H9 (cell line): ENCODE measurements around the gene MRTFA. TPM values are rescaled to one million over a fixed set of nuclear protein-coding genes. Genes with fewer than 3 reads are reported as not detected.
A peak's percentile ranks its signal among the peaks of the same experiment; 100 is the strongest.

Experiments used
- DNase-seq: peaks from one replicate; pipeline ENCODE4 v3.0.0-alpha.2; 2017
- H2AFZ ChIP-seq: one replicate; pipeline ENCODE4 v1.6.1; 2013; ENCODE audit warnings: mild to moderate bottlenecking, low read length, control low read depth, moderate library complexity
- H2AK5ac ChIP-seq: 2 replicates; pipeline ENCODE4 v1.6.1; 2013; ENCODE audit warnings: low read length, control low read depth, mixed read lengths; ENCODE audit not compliant: insufficient read length
- H2BK120ac ChIP-seq: one replicate; pipeline ENCODE4 v1.6.1; 2013; ENCODE audit warnings: low read depth, mild to moderate bottlenecking, low read length, control low read depth, inconsistent platforms; ENCODE audit not compliant: poor library complexity, severe bottlenecking
- H2BK12ac ChIP-seq: 2 replicates; pipeline ENCODE4 v1.6.1; 2013; ENCODE audit warnings: low read length, control low read depth, mixed read lengths, low read depth; ENCODE audit not compliant: insufficient read length
- H2BK15ac ChIP-seq: 2 replicates; pipeline ENCODE4 v1.6.1; 2013; ENCODE audit warnings: low read depth, low read length, control low read depth
- H2BK20ac ChIP-seq: one replicate; pipeline ENCODE4 v1.6.1; 2013; ENCODE audit warnings: low read depth, mild to moderate bottlenecking, low read length, control low read depth, inconsistent platforms; ENCODE audit not compliant: poor library complexity, severe bottlenecking
- H2BK5ac ChIP-seq: 2 replicates; pipeline ENCODE4 v1.6.1; 2013; ENCODE audit warnings: low read length, control low read depth, mixed read lengths; ENCODE audit not compliant: insufficient read length
- H3K14ac ChIP-seq: 2 replicates; pipeline ENCODE4 v1.6.1; 2013; ENCODE audit warnings: low read length, control low read depth; ENCODE audit not compliant: insufficient read depth
- H3K18ac ChIP-seq: 2 replicates; pipeline ENCODE4 v1.6.1; 2013; ENCODE audit warnings: low read depth, mild to moderate bottlenecking, mixed read lengths, low read length, control low read depth; ENCODE audit not compliant: insufficient read length
- H3K23ac ChIP-seq: 2 replicates; pipeline ENCODE4 v1.6.1; 2013; ENCODE audit warnings: low read length, control low read depth, mixed read lengths, low read depth; ENCODE audit not compliant: insufficient read length
- H3K23me2 ChIP-seq: 2 replicates; pipeline ENCODE4 v1.6.1; 2013; ENCODE audit warnings: low read depth, mild to moderate bottlenecking, mixed read lengths, low read length, control low read depth; ENCODE audit not compliant: insufficient read length, poor library complexity, severe bottlenecking
- H3K27ac ChIP-seq: 2 replicates; pipeline ENCODE4 v1.5.1; 2013; ENCODE audit warnings: low read length, control low read depth, mixed read lengths, low read depth; ENCODE audit not compliant: insufficient read length
- H3K27me3 ChIP-seq: 2 replicates; pipeline ENCODE4 v1.6.1; 2013; ENCODE audit warnings: low read length, control low read depth, inconsistent platforms; ENCODE audit not compliant: insufficient read depth
- H3K4ac ChIP-seq: 2 replicates; pipeline ENCODE4 v1.6.1; 2013; ENCODE audit warnings: low read depth, mild to moderate bottlenecking, control low read depth, inconsistent platforms, low read length, moderate library complexity
- H3K4me1 ChIP-seq: 2 replicates; pipeline ENCODE4 v1.6.1; 2013; ENCODE audit warnings: low read length, control low read depth, inconsistent platforms; ENCODE audit not compliant: insufficient read depth
- H3K4me2 ChIP-seq: 2 replicates; pipeline ENCODE4 v1.6.1; 2013; ENCODE audit warnings: low read length, control low read depth, mixed read lengths; ENCODE audit not compliant: insufficient read length, insufficient read depth
- H3K56ac ChIP-seq: 2 replicates; pipeline ENCODE4 v1.6.1; 2013; ENCODE audit warnings: low read depth, mild to moderate bottlenecking, mixed read lengths, low read length, control low read depth; ENCODE audit not compliant: insufficient read length
- H3K79me1 ChIP-seq: 2 replicates; pipeline ENCODE4 v1.6.1; 2013; ENCODE audit warnings: low read depth, mild to moderate bottlenecking, moderate library complexity, low read length, control low read depth, inconsistent platforms; ENCODE audit not compliant: insufficient read depth, poor library complexity, severe bottlenecking
- H3K79me2 ChIP-seq: 2 replicates; pipeline ENCODE4 v1.6.1; 2013; ENCODE audit warnings: low read length, control low read depth, inconsistent platforms; ENCODE audit not compliant: insufficient read depth
- H3K9ac ChIP-seq: 2 replicates; pipeline ENCODE4 v1.6.1; 2013; ENCODE audit warnings: low read length, control low read depth, mixed read lengths; ENCODE audit not compliant: insufficient read length; ENCODE audit errors: extremely low read depth
- H3K9me3 ChIP-seq: one replicate; pipeline ENCODE4 v1.6.1; 2013; ENCODE audit warnings: low read depth, low read length, inconsistent platforms; ENCODE audit not compliant: control insufficient read depth
- H3T11ph ChIP-seq: one replicate; pipeline ENCODE4 v1.6.1; 2013; ENCODE audit warnings: mild to moderate bottlenecking, low read length, control low read depth, inconsistent platforms
- H4K20me1 ChIP-seq: one replicate; pipeline ENCODE4 v1.6.1; 2013; ENCODE audit not compliant: control insufficient read depth, insufficient read length, insufficient read depth
- H4K5ac ChIP-seq: 2 replicates; pipeline ENCODE4 v1.6.1; 2013; ENCODE audit warnings: low read depth, mild to moderate bottlenecking, mixed read lengths, low read length, control low read depth; ENCODE audit not compliant: insufficient read length
- H4K8ac ChIP-seq: replicated peaks from 2 replicates; pipeline ENCODE4 v1.6.1; 2013; ENCODE audit warnings: low read length, control low read depth, mixed read lengths, low read depth; ENCODE audit not compliant: insufficient read length
- H4K91ac ChIP-seq: 2 replicates; pipeline ENCODE4 v1.6.1; 2013; ENCODE audit warnings: low read depth, mild to moderate bottlenecking, moderate library complexity, mixed read lengths, low read length, control low read depth; ENCODE audit not compliant: insufficient read length
- H3K27ac Mint-ChIP-seq, 3 experiments: 2 replicates in 2 of 3; 3 replicates in 1 of 3; pipeline ENCODE4 v1.8.0; 2020 to 2021; ENCODE audit warnings: mixed read lengths in 3 of 3, mild to moderate bottlenecking in 1 of 3, moderate library complexity in 1 of 3
- H3K27me3 Mint-ChIP-seq: 2 replicates; pipeline ENCODE4 v1.8.0; 2021; ENCODE audit warnings: low read depth, mild to moderate bottlenecking, moderate library complexity, mixed read lengths
- H3K36me3 Mint-ChIP-seq, 3 experiments: 2 replicates in 2 of 3; 3 replicates in 1 of 3; pipeline ENCODE4 v1.8.0; 2020 to 2021; ENCODE audit warnings: low read depth in 3 of 3, mixed read lengths in 3 of 3; ENCODE audit not compliant: insufficient read depth in 1 of 3
- H3K4me1 Mint-ChIP-seq, 2 experiments: 2 replicates each; pipeline ENCODE4 v1.8.0; 2020; ENCODE audit warnings: mixed read lengths in 2 of 2
- H3K4me3 Mint-ChIP-seq, 2 experiments: 2 replicates in 1 of 2; 3 replicates in 1 of 2; pipeline ENCODE4 v1.8.0; 2020 to 2021; ENCODE audit warnings: mild to moderate bottlenecking in 2 of 2, mixed read lengths in 2 of 2, moderate library complexity in 1 of 2
- H3K9me3 Mint-ChIP-seq, 2 experiments: 2 replicates in 1 of 2; 3 replicates in 1 of 2; pipeline ENCODE4 v1.8.0; 2020; ENCODE audit warnings: mild to moderate bottlenecking in 2 of 2, mixed read lengths in 2 of 2, moderate library complexity in 1 of 2
- CTCF ChIP-seq: fragments of 200-600 bp; sonication (generic); conservative IDR thresholded peaks from 3 replicates; pipeline ENCODE4 v1.8.0; 2021; ENCODE audit warnings: antibody characterized with exemption, mild to moderate bottlenecking
- WGBS: extraction: QIAGEN DNeasy Blood & Tissue Kit; methylation state at CpG from one replicate; pipeline ENCODE4 v1.1.7; 2013; ENCODE audit warnings: missing lambda C conversion rate, low lambda C conversion rate, mixed read lengths; ENCODE audit not compliant: insufficient read length; ENCODE audit errors: extremely low coverage; 5-methylcytosine and 5-hydroxymethylcytosine counted together
- total RNA-seq: library from RNA; stranded (reverse); gene quantifications from 2 replicates; pipeline ENCODE4 v1.2.1, GENCODE V29; 2021

Gene MRTFA
- total RNA-seq, 1 experiment from 2014 or later: 38.1 TPM

- Mint-ChIP-seq H3K4me1 (peaks cover 7 to 18% of the 10 kb centered on the region in 2 experiments; a peak in 2 of 4 replicates), H3K36me3 (peaks cover 2 to 4% (median 3%) of the 10 kb centered on the region in 3 experiments), H3K27ac (peak overlapping the region in 2 of 3 experiments; percentile 36 to 84; a peak in 1 of 7 replicates), H3K9me3 (peaks cover 3 to 4% of the 10 kb centered on the region in 2 experiments; a peak in 3 of 5 replicates), H3K27me3 (no peaks in the 10 kb centered on the region), H3K4me3 (no peak overlapping the region)
- Histone ChIP-seq H3T11ph (no peak overlapping the region), H3K27me3 (no peaks in the 10 kb centered on the region), H2AK5ac (no peak overlapping the region), H3K79me1 (no peaks in the 10 kb centered on the region), H2BK12ac (no peak overlapping the region), H3K23me2 (no peaks in the 10 kb centered on the region), H3K9ac (no peak overlapping the region), H3K79me2 (peaks cover 22% of the 10 kb centered on the region; the same call in 1 of the 2 replicates), H2BK20ac (no peak overlapping the region), H3K23ac (no peak overlapping the region), H3K4me1 (no peaks in the 10 kb centered on the region; the same call in 1 of the 2 replicates), H3K4ac (no peak overlapping the region), H4K91ac (no peak overlapping the region), H3K4me2 (no peak overlapping the region), H4K5ac (no peak overlapping the region), H2BK15ac (no peak overlapping the region), H4K20me1 (no peaks in the 10 kb centered on the region), H3K27ac (no peak overlapping the region), H2BK5ac (no peak overlapping the region), H2AFZ (no peak overlapping the region), H3K9me3 (no peaks in the 10 kb centered on the region), H3K14ac (no peak overlapping the region), H3K18ac (no peak overlapping the region), H4K8ac (no peak overlapping the region), H2BK120ac (no peak overlapping the region), H3K56ac (no peak overlapping the region)
- TF ChIP-seq CTCF: no peak
- no CpG with 5 or more reads among the region's 5 CpGs for WGBS
- DNase-seq: no peak
These were observed 8.9 kb downstream of the MRTFA start for GRCh38 chr22:40627612-40628011.
